Bronchial epithelial cell (primary cell): ENCODE results near the gene CAPZB. TPM values are rescaled to one million over a fixed set of nuclear protein-coding genes. Genes with fewer than 3 reads are reported as not detected.

Source experiments
- DNase-seq: peaks from one replicate; pipeline ENCODE4 v3.0.0-alpha.2; 2010; ENCODE audit warnings: low read depth
- FAIRE-seq: peaks from 2 replicates; lab custom pipeline; 2011; peaks lifted over from hg19 to GRCh38; lab: Jason Lieb, UNC
- H3K27me3 ChIP-seq: 2 replicates; pipeline ENCODE4 v1.5.1; 2011; ENCODE audit warnings: low read length; ENCODE audit not compliant: control insufficient read depth, insufficient read depth
- H3K36me3 ChIP-seq: 2 replicates; pipeline ENCODE4 v1.5.1; 2011; ENCODE audit warnings: low read length; ENCODE audit not compliant: control insufficient read depth, insufficient read depth
- H3K4me3 ChIP-seq: 2 replicates; pipeline ENCODE4 v1.5.1; 2011; ENCODE audit warnings: mild to moderate bottlenecking, low read depth, low read length, control low read depth
- total RNA-seq: library from RNA; depleted of rRNA; stranded (reverse); fragments of >200 nt; gene quantifications from 2 replicates; pipeline ENCODE4 v1.2.1, GENCODE V29; 2014
- TF ChIP-seq, protein P1 (sequence below): IDR thresholded peaks from 2 replicates; pipeline ENCODE4 v1.5.1; 2011; ENCODE audit warnings: mild to moderate bottlenecking, moderate library complexity, low read length, control low read depth, inconsistent platforms; ENCODE audit not compliant: insufficient read depth, severe bottlenecking

Gene CAPZB
- total RNA-seq, 1 donor from 2014 or later, result 73.5 TPM

DNA sequence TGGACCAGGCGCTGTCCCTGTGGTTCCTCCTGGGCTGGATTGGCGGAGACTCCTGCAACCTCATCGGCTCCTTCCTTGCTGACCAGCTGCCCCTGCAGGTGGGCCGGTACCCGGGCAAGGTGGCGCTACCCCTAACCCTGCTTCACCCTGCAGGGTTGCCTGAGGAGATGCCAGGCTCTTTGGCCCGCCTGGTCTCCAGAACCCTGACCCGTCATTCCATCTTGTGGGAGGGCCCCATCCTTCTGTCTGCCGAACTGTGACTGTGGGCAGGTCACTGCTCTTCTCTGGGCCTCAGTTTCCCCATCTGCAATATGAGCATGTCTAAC lies 160.7 kb downstream of the CAPZB start:
- Histone ChIP-seq H3K4me3 (no peak overlapping the region), H3K36me3 (peaks cover 28% of the 10 kb centered on the region), H3K27me3 (no peaks in the 10 kb centered on the region)
- DNase-seq (no peak), FAIRE-seq (no peak)
- TF ChIP-seq, protein P1, sequence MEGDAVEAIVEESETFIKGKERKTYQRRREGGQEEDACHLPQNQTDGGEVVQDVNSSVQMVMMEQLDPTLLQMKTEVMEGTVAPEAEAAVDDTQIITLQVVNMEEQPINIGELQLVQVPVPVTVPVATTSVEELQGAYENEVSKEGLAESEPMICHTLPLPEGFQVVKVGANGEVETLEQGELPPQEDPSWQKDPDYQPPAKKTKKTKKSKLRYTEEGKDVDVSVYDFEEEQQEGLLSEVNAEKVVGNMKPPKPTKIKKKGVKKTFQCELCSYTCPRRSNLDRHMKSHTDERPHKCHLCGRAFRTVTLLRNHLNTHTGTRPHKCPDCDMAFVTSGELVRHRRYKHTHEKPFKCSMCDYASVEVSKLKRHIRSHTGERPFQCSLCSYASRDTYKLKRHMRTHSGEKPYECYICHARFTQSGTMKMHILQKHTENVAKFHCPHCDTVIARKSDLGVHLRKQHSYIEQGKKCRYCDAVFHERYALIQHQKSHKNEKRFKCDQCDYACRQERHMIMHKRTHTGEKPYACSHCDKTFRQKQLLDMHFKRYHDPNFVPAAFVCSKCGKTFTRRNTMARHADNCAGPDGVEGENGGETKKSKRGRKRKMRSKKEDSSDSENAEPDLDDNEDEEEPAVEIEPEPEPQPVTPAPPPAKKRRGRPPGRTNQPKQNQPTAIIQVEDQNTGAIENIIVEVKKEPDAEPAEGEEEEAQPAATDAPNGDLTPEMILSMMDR, result no peak

GRCh38 chr1:19323987-19324664 lies 161.2 kb downstream of the CAPZB start:
- DNase-seq, result no peak
- H3K27me3 ChIP-seq, result no peaks in the 10 kb centered on the region
- TF ChIP-seq, protein P1, result no peak
- no peak for FAIRE-seq
- H3K4me3 ChIP-seq, result no peak overlapping the region
- H3K36me3 ChIP-seq, result peaks cover 28% of the 10 kb centered on the region

- Histone ChIP-seq H3K36me3 (peaks cover 30% of the 10 kb centered on the region), H3K27me3 (no peaks in the 10 kb centered on the region), H3K4me3 (no peak overlapping the region)
- TF ChIP-seq, protein P1, result no peak
- FAIRE-seq (no peak), DNase-seq (no peak)
Measured at GRCh38 chr1:19322481-19322880, 162.9 kb downstream of the CAPZB start.

DNA sequence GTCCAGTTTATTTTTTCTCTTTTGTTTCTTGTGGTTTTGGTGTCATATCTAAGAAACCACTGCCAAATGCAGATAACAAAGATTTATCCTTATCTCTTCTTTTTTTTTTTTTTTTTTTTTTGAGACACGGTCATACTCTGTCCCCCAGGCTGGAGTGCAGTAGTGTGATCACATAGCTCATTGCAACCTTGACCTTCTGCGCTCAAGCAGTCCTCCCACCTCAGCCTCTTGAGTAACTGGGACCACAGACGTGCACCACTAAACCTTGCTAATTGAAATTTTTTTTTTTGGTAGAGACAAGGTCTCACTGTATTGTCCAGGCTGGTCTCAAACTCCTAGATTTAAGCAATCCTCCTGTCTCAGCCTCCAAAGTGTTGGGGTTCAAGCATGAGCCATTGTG lies 164.3 kb downstream of the CAPZB start:
- TF ChIP-seq, protein P1, result no peak
- DNase-seq, result no peak
- no peak overlapping the region for H3K4me3 ChIP-seq
- no peak for FAIRE-seq
- peaks cover 23% of the 10 kb centered on the region for H3K36me3 ChIP-seq
- H3K27me3 ChIP-seq, result no peaks in the 10 kb centered on the region

- Histone ChIP-seq H3K4me3 (no peak overlapping the region), H3K36me3 (peaks cover 9% of the 10 kb centered on the region), H3K27me3 (no peaks in the 10 kb centered on the region)
- TF ChIP-seq, protein P1, result no peak
- DNase-seq (peak; percentile 52), FAIRE-seq (no peak)
Measured at GRCh38 chr1:19319196-19319595, 166.1 kb downstream of the CAPZB start.
